Activated B cell treated with CpG ODN at 0.5 μM for 24 hours (primary cell): ENCODE results near the gene BAMBI. TPM values are rescaled to one million over a fixed set of nuclear protein-coding genes. Genes with fewer than 3 reads are reported as not detected.

ENCODE experiments used
- ATAC-seq: fragments of 200-7000 bp; cut with Tn5 transposase; one replicate; pipeline ENCODE4 v1.10.0; 2021; ENCODE audit warnings: low read depth, mild to moderate bottlenecking, moderate library complexity
- CTCF ChIA-PET: fragments of 350-600 bp; sonication (Branson Sonifier 250); formaldehyde crosslinking; loops from one replicate; lab custom pipeline; 2021; ENCODE audit warnings: antibody characterized with exemption; lab: Charles Lee
- POLR2A ChIA-PET: fragments of 350-600 bp; sonication (Branson Sonifier 250); formaldehyde crosslinking; loops from one replicate; lab custom pipeline; 2021; ENCODE audit warnings: antibody characterized with exemption; lab: Charles Lee
- DNase-seq: peaks from one replicate; pipeline ENCODE4 v3.0.0; 2022
- H3K27ac Mint-ChIP-seq: one replicate; pipeline ENCODE4 v1.8.0; 2020; ENCODE audit warnings: mixed read lengths
- H3K27me3 Mint-ChIP-seq: one replicate; pipeline ENCODE4 v1.8.0; 2021; ENCODE audit warnings: mixed read lengths
- H3K36me3 Mint-ChIP-seq: one replicate; pipeline ENCODE4 v1.8.0; 2021; ENCODE audit warnings: low read depth, mixed read lengths
- H3K4me1 Mint-ChIP-seq: one replicate; pipeline ENCODE4 v1.8.0; 2021; ENCODE audit warnings: mixed read lengths
- H3K4me3 Mint-ChIP-seq: one replicate; pipeline ENCODE4 v1.8.0; 2020; ENCODE audit warnings: mild to moderate bottlenecking, mixed read lengths
- H3K9me3 Mint-ChIP-seq: one replicate; pipeline ENCODE4 v1.8.0; 2020; ENCODE audit warnings: mixed read lengths
- intact Hi-C: fragments of 100-400 bp; cut with micrococcal nuclease; formaldehyde crosslinking; loops from one replicate; pipeline ENCODE4 v1.15.1; 2024
- total RNA-seq: library from RNA; stranded (reverse); gene quantifications from 2 replicates; pipeline ENCODE4 v1.2.3, GENCODE V29; 2022
- TF ChIP-seq, protein P1 (sequence below): fragments of 200-600 bp; IDR thresholded peaks from one replicate; pipeline ENCODE4 v1.8.0; 2022; ENCODE audit warnings: antibody characterized with exemption, mild to moderate bottlenecking

BAMBI gene
- total RNA-seq, 1 donor from 2014 or later: 0.16 TPM

DNA sequence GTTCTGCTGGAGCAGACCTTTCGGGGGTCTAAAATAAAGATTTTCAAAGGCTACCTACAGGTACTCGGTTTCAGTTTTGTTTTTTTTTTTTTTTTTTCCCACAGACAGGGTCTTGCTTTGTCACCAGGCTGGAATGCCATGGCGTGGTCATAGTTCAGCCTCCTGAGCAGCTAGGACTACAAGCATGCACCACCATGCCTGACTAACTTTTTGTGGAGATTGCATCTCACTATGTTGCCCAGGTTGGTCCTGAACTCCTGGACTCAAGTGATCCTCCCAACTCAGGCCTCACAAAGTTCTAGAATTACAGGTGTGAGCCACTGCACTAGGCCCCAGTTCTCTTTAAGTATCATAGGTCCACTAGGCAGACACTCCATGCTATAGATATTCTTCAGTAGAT lies 34.5 kb downstream of the BAMBI start:
- CTCF ChIA-PET: no interaction called here
- intact Hi-C loops: no loop called here
- H3K36me3 Mint-ChIP-seq: no peaks in the 10 kb centered on the region

DNA sequence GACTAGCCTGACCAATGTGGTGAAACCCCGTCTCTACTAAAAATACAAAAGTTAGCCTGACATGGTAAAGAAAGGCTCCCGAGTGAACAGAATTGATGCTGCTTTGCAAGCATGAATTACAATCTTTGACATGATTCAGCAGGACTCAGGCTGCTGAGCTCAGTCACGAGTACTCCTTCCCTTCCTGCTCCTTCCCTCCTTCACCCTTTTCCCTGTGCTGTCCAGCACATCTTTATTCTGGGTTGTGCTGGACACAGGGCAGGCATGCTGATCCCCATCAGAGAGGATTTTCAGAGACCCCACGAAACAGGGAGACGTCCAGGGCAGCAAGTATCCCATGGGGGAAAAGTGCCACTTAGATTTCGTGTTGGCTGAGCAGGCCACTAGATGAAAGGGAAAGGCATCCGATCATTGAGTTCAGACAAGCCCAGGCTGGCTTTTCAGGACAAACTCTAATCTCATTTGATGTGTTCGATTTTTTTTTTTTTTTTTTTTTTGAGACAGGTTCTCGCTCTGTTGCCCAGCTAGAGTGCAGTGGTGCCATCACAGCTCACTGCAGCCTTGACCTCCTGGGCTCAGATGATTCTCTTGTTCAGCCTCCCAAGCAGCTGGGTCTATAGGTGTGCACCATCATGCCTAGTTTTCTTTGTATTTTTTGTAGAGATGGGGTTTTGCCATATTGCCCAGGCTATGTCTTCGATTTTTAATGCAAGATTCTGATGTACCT lies 36.5 kb downstream of the BAMBI start:
- TF ChIP-seq, protein P1, sequence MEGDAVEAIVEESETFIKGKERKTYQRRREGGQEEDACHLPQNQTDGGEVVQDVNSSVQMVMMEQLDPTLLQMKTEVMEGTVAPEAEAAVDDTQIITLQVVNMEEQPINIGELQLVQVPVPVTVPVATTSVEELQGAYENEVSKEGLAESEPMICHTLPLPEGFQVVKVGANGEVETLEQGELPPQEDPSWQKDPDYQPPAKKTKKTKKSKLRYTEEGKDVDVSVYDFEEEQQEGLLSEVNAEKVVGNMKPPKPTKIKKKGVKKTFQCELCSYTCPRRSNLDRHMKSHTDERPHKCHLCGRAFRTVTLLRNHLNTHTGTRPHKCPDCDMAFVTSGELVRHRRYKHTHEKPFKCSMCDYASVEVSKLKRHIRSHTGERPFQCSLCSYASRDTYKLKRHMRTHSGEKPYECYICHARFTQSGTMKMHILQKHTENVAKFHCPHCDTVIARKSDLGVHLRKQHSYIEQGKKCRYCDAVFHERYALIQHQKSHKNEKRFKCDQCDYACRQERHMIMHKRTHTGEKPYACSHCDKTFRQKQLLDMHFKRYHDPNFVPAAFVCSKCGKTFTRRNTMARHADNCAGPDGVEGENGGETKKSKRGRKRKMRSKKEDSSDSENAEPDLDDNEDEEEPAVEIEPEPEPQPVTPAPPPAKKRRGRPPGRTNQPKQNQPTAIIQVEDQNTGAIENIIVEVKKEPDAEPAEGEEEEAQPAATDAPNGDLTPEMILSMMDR: no peak
- Mint-ChIP-seq H3K27me3 (peaks cover 4% of the 10 kb centered on the region), H3K9me3 (no peaks in the 10 kb centered on the region), H3K36me3 (no peaks in the 10 kb centered on the region), H3K27ac (no peak overlapping the region), H3K4me1 (no peaks in the 10 kb centered on the region), H3K4me3 (no peak overlapping the region)
- CTCF ChIA-PET: no interaction called here
- intact Hi-C loops: no loop called here
- POLR2A ChIA-PET: no interaction called here
- no peak for ATAC-seq
- DNase-seq: no peak

More for the DNA sequence above, 34.5 kb downstream of the BAMBI start:
- DNase-seq (no peak), ATAC-seq (no peak)
- POLR2A ChIA-PET: no interaction called here
- H3K27me3 Mint-ChIP-seq: peaks cover 2% of the 10 kb centered on the region
- H3K4me1 Mint-ChIP-seq: no peaks in the 10 kb centered on the region
- TF ChIP-seq, protein P1: no peak
- no peak overlapping the region for H3K27ac Mint-ChIP-seq
- H3K9me3 Mint-ChIP-seq: no peaks in the 10 kb centered on the region
- no peak overlapping the region for H3K4me3 Mint-ChIP-seq

DNA sequence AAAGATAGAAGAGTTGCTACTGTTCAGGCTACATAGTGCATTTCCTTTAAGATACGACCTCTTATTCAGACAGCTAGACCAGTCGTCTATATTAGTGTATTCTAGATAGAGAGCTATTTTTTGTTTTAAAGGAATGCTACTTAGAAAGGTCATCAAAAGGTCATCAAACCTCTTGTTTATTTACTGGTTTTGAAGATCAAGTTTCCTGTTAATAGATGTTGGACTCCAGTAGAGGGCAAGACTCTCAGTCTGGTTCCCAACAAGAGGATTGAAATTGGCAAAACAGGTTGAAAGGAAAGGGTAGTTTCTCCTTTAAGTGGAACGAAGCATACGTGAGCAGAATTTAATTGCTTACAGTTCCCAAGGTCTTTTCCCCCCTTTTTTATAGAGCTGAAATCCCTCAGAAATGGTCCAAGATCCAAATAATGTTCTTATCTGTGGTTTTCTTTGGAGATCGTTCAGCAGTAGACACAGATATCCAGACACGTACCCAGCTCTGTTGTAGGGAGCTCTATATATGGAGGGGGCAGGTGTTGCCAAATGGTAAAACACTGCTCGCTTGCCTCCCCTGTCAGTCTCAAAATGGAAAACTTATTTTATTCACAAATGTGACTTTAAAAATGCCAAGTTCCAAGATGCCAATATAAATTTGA lies 37.2 kb downstream of the BAMBI start:
- Mint-ChIP-seq H3K27ac (no peak overlapping the region), H3K36me3 (no peaks in the 10 kb centered on the region), H3K9me3 (no peaks in the 10 kb centered on the region), H3K27me3 (peaks cover 6% of the 10 kb centered on the region), H3K4me1 (no peaks in the 10 kb centered on the region), H3K4me3 (no peak overlapping the region)
- ChIA-PET POLR2A (no interaction called here), CTCF (no interaction called here)
- no peak for ATAC-seq
- DNase-seq: no peak
- TF ChIP-seq, protein P1: no peak
- intact Hi-C loops: no loop called here

DNA sequence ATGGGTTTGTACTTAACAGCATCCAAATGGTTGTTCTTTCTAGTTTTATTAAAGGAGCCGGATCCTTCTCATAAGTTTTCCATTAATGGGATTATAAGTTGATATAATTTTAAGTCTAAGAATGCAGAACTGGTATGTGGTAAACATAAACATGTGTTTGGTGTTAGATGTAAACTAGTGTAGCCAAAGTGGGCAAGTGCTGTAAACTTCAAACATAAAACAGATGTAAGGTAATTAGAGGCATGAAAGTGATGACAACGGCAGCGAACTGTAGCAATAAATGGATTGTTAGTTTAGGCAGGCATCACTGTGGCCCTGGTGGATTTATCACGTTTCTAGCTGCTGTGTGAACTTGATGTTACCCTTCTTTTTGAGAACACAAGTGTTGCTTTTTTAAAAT lies 37.9 kb downstream of the BAMBI start:
- POLR2A ChIA-PET: no interaction called here

DNA sequence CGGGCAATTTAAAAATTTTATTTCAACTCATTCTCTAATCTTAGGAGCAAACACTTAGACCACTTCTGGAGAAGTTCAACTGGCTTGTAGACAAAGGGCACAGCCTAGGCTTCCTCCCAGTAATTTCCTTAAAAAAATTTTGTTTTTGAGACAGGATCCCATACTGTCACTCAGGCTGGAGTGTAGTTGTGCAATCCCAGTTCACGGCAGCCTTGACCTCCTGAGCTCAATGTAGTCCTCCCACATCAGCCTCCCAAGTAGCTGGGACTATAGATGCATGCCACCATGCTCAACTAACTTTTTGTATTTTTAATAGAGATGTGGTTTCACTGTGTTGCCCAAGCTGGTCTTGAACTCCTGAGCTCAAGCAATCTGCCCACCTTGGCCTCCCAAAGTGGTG lies 38.4 kb downstream of the BAMBI start:
- intact Hi-C loops: no loop called here
- Mint-ChIP-seq H3K27me3 (peaks cover 7% of the 10 kb centered on the region), H3K27ac (no peak overlapping the region), H3K36me3 (no peaks in the 10 kb centered on the region), H3K9me3 (no peaks in the 10 kb centered on the region), H3K4me3 (no peak overlapping the region), H3K4me1 (no peaks in the 10 kb centered on the region)
- ATAC-seq (no peak), DNase-seq (no peak)
- ChIA-PET CTCF (no interaction called here), POLR2A (no interaction called here)
- TF ChIP-seq, protein P1: no peak

More for the DNA sequence above, 37.9 kb downstream of the BAMBI start:
- Mint-ChIP-seq H3K27me3 (peaks cover 7% of the 10 kb centered on the region), H3K36me3 (no peaks in the 10 kb centered on the region), H3K27ac (no peak overlapping the region), H3K4me3 (no peak overlapping the region), H3K4me1 (no peaks in the 10 kb centered on the region), H3K9me3 (no peaks in the 10 kb centered on the region)
- DNase-seq (no peak), ATAC-seq (no peak)
- TF ChIP-seq, protein P1: no peak
- CTCF ChIA-PET: no interaction called here
- intact Hi-C loops: no loop called here
